K562 (cell line): ENCODE measurements around the gene SLC16A12. TPM values are rescaled to one million over a fixed set of nuclear protein-coding genes. Genes with fewer than 3 reads are reported as not detected.

Experiments used
- ATAC-seq: fragments of 200-7000 bp; cut with Tn5 transposase; 3 replicates; pipeline ENCODE4 v1.9.1; 2020; ENCODE audit warnings: moderate library complexity
- BruUV-seq: library from RNA; stranded (reverse); fragments of 400-500 nt; replicated peaks from 2 replicates; lab custom pipeline; 2021; lab: Mats Ljungman, UMichigan
- CTCF ChIA-PET: fragments of 300-600 bp; formaldehyde crosslinking; extraction: SDS; loops from one replicate; lab custom pipeline; 2021; ENCODE audit warnings: low intra/inter-chr PET ratio; lab: Yijun Ruan, JAX
- POLR2A ChIA-PET: fragments of 300-600, 350-650 bp; sonication (Branson Sonifier 250); formaldehyde crosslinking; extraction: SDS; loops from one replicate; lab custom pipeline; 2021; ENCODE audit warnings: antibody characterized with exemption, inconsistent platforms; lab: Yijun Ruan, JAX
- DNase-seq, 4 experiments: peaks; one replicate each; pipeline versions ENCODE4 v3.0.0 to v3.0.0-alpha.2; 2011 to 2018; ENCODE audit warnings: low spot score in 3 of 4, mixed read lengths in 3 of 4; ENCODE audit errors: extremely low read depth in 1 of 4
- FAIRE-seq: peaks from 2 replicates; lab custom pipeline; 2011; peaks lifted over from hg19 to GRCh38; lab: Jason Lieb, UNC
- H2AFZ ChIP-seq: 2 replicates; pipeline ENCODE4 v1.6.0; 2011; ENCODE audit warnings: low read depth, low read length, control low read depth, inconsistent platforms
- H3K27ac ChIP-seq: fragments of 200-600 bp; 3 replicates; pipeline ENCODE4 v1.8.0; 2011; ENCODE audit warnings: low read depth, mild to moderate bottlenecking, control low read depth, inconsistent platforms, low read length, moderate library complexity, mixed read lengths; ENCODE audit errors: extremely low read depth
- H3K27me3 ChIP-seq, 2 experiments: fragments of 300-600 bp in 1 of 2; 2 replicates in 1 of 2; 3 replicates in 1 of 2; pipeline versions ENCODE4 v1.6.0 to v1.8.0; 2011; ENCODE audit warnings: inconsistent platforms in 2 of 2, low read length in 2 of 2, mild to moderate bottlenecking in 1 of 2, mixed read lengths in 1 of 2, moderate library complexity in 1 of 2; ENCODE audit not compliant: control insufficient read depth in 2 of 2, insufficient read depth in 2 of 2
- H3K36me3 ChIP-seq: fragments of 300-600 bp; 3 replicates; pipeline ENCODE4 v1.8.0; 2011; ENCODE audit warnings: mild to moderate bottlenecking, low read length, inconsistent platforms; ENCODE audit not compliant: control insufficient read depth, insufficient read depth
- H3K4me1 ChIP-seq, 2 experiments: fragments of 200-600 bp in 1 of 2; replicated peaks in 1 of 2; 2 replicates in 1 of 2; 3 replicates in 1 of 2; pipeline versions ENCODE4 v1.5.1 to v1.8.0; 2011; ENCODE audit warnings: inconsistent platforms in 2 of 2, low read length in 2 of 2, mild to moderate bottlenecking in 1 of 2, mixed read lengths in 1 of 2, moderate library complexity in 1 of 2; ENCODE audit not compliant: control insufficient read depth in 2 of 2, insufficient read depth in 2 of 2
- H3K4me2 ChIP-seq: 2 replicates; pipeline ENCODE4 v1.6.1; 2011; ENCODE audit warnings: low read length, control low read depth, inconsistent platforms, mixed read lengths; ENCODE audit not compliant: insufficient read depth
- H3K4me3 ChIP-seq: fragments of 200-600 bp; sonication (generic), shearing (Covaris generic); 2 replicates; pipeline ENCODE4 v1.5.1; 2016; ENCODE audit warnings: control low read depth, inconsistent platforms
- H3K79me2 ChIP-seq: fragments of 200-600 bp; 3 replicates; pipeline ENCODE4 v1.8.0; 2011; ENCODE audit warnings: low read length, inconsistent platforms; ENCODE audit not compliant: control insufficient read depth, insufficient read depth
- H3K9ac ChIP-seq, 2 experiments: 2 replicates each; pipeline versions ENCODE4 v1.6.0 to v1.6.1; 2011; ENCODE audit warnings: low read depth in 2 of 2, low read length in 2 of 2, control low read depth in 1 of 2, inconsistent platforms in 1 of 2, mild to moderate bottlenecking in 1 of 2, mixed read lengths in 1 of 2; ENCODE audit not compliant: insufficient read depth in 1 of 2
- H3K9me1 ChIP-seq: one replicate; pipeline ENCODE4 v1.6.0; 2011; ENCODE audit warnings: inconsistent platforms, mild to moderate bottlenecking, low read length, moderate library complexity; ENCODE audit not compliant: control insufficient read depth, insufficient read depth
- H3K9me3 ChIP-seq: replicated peaks from 2 replicates; pipeline ENCODE4 v1.5.1; 2011; ENCODE audit warnings: low read depth, low read length, inconsistent platforms; ENCODE audit not compliant: control insufficient read depth, insufficient read depth
- H4K20me1 ChIP-seq: replicated peaks from 2 replicates; pipeline ENCODE4 v1.6.1; 2011; ENCODE audit warnings: low read length, inconsistent platforms, mixed read lengths; ENCODE audit not compliant: control insufficient read depth, insufficient read depth
- ZBED1 ChIP-seq: IDR thresholded peaks from 2 replicates; pipeline ENCODE4 v1.6.1; 2014
- ZNF347 ChIP-seq: fragments of 450-650 bp; formaldehyde crosslinking; IDR thresholded peaks from 2 replicates; pipeline ENCODE4 v1.4.0; 2020; ENCODE audit warnings: low read depth, mild to moderate bottlenecking, moderate library complexity
- WGBS: fragments of 100-300 bp; shearing (Covaris generic); methylation state at CpG from one replicate; pipeline ENCODE4 v1.1.6; 2016; ENCODE audit warnings: low coverage, mixed read lengths; ENCODE audit not compliant: insufficient coverage; ENCODE audit errors: missing lambda C conversion rate; 5-methylcytosine and 5-hydroxymethylcytosine counted together
- in situ Hi-C: fragments of 300-500 bp; cut with MboI; formaldehyde crosslinking; loops from 4 replicates; pipeline ENCODE4 v1.15.0; 2018; ENCODE audit warnings: inconsistent platforms, mixed read lengths
- intact Hi-C: fragments of 100-400 bp; cut with micrococcal nuclease; formaldehyde crosslinking; loops from 2 replicates; pipeline ENCODE4 v1.14.2; 2022
- polyA plus RNA-seq, 8 experiments: library from polyadenylated mRNA; depleted of rRNA in 4 of 8; stranded (reverse) in 5 of 8; unstranded in 3 of 8; fragments of >200 nt; fragmentation: Nextera tagmentation in 2 of 8; fragmentation: Illumina TruSeq in 1 of 8; extraction: Ambion mirVana in 2 of 8; extraction: Trizol in 1 of 8; gene quantifications; 2 replicates each; pipeline versions ENCODE4 v1.2.1 to v1.2.3, GENCODE V29; 2011 to 2014; ENCODE audit warnings: inconsistent platforms in 1 of 8, missing spikeins in 1 of 8
- total RNA-seq, 7 experiments: library from RNA; depleted of rRNA in 6 of 7; stranded (reverse); fragments of >200 nt in 6 of 7; fragmentation: Illumina TruSeq in 2 of 7; extraction: Trizol in 2 of 7; gene quantifications; 2 replicates each; pipeline versions ENCODE4 v1.2.1 to v1.2.3, GENCODE V29; 2011 to 2021; ENCODE audit warnings: low replicate concordance in 1 of 7
- TF ChIP-seq, protein P1 (sequence below), 2 experiments: fragments of 450-650 bp in 1 of 2; sonication (generic) in 1 of 2; formaldehyde crosslinking in 1 of 2; IDR thresholded peaks in 1 of 2; conservative IDR thresholded peaks in 1 of 2; 2 replicates each; pipeline versions ENCODE4 v1.6.1 to v1.8.1; 2016 to 2023; ENCODE audit warnings: mild to moderate bottlenecking in 2 of 2, moderate library complexity in 2 of 2, inconsistent platforms in 1 of 2, missing genetic modification reagents in 1 of 2

Gene SLC16A12
- total and polyA plus RNA-seq, 9 of the 15 experiments (the other 6 are each of a cell fraction or from before 2014, with no cell fraction given), result not detected

DNA sequence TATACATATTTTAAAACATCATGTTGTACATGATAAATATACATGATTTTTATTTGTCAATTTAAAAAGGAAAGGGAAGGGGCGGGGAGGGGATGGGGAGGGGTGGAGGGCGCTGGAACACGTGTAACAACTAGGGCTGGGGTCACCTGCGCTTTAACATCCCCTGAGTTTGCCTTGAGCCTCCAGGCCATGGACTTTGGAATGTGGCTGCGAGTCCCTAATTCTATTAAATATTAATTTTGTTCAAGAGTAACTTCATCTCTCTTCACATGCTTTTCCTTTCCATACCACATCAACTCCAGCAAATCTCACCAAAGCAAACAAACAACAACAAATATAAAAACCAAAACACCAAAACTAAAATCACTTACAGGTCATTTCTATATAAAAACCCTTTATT is 110.4 kb downstream of the SLC16A12 start:
- TF ChIP-seq, protein P1, sequence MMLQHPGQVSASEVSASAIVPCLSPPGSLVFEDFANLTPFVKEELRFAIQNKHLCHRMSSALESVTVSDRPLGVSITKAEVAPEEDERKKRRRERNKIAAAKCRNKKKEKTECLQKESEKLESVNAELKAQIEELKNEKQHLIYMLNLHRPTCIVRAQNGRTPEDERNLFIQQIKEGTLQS (IDR thresholded peaks at IDR 0.05), result no peak
- TF ChIP-seq, protein P1 (CRISPR knock-in tag; conservative IDR thresholded peaks at IDR 0.05), result no peak
- TF ChIP-seq ZBED1, result no peak
- WGBS, result 0% methylated on average over 1 of the region's 5 CpGs
- no TSS peak for BruUV-seq
- Histone ChIP-seq H3K27ac (no peak overlapping the region), H3K9ac (no peak overlapping the region), H3K4me1 (no peaks in the 10 kb centered on the region), H2AFZ (no peak overlapping the region), H3K9me3 (no peaks in the 10 kb centered on the region), H3K27me3 (peaks cover 0 to 3% of the 10 kb centered on the region in 2 experiments; a peak in 2 of 5 replicates), H4K20me1 (no peaks in the 10 kb centered on the region), H3K36me3 (no peaks in the 10 kb centered on the region), H3K79me2 (no peaks in the 10 kb centered on the region), H3K4me3 (no peak overlapping the region), H3K9me1 (no peaks in the 10 kb centered on the region), H3K4me2 (no peak overlapping the region)
- CTCF ChIA-PET, result no interaction called here
- no peak for FAIRE-seq
- ATAC-seq, result no peak
- intact Hi-C loops (loop anchor here (5.0 kb wide), 1 partner anchor 1437 kb away; no protein-coding TSS in a partner anchor), in situ Hi-C loops (loop anchor here (25.0 kb wide), 1 partner anchor 1437 kb away; the partner anchor contains the start of genes HTR7 and RPP30)
- DNase-seq, result no peak
- POLR2A ChIA-PET, result no interaction called here

DNA sequence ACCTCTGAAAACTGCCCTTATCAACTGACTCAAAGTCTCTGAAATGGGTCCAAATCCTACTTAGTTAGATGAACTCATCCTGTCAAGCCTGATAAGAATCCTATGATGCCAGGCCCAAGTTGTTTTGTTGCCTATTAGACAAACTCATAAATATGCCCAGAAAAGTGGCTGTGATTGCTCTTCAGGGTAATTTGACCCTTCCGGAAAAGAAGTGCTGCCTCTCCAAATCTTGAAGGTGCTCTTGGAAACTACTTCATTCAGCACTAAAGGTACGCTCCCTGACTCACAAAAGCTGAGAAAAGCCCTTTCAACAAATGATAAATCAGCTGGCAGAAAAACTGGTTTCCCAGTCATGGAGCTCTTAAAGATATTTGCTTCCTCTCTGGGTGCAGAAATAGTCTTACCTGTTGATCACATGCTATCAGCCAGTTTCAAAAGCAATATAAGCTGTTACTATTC is 114.3 kb downstream of the SLC16A12 start:
- Histone ChIP-seq H3K79me2 (no peaks in the 10 kb centered on the region), H3K36me3 (no peaks in the 10 kb centered on the region), H3K4me1 (no peaks in the 10 kb centered on the region; a peak in 1 of 5 replicates), H3K9me3 (no peaks in the 10 kb centered on the region), H3K4me2 (no peak overlapping the region), H3K27ac (no peak overlapping the region), H2AFZ (no peak overlapping the region), H3K9ac (no peak overlapping the region), H3K9me1 (no peaks in the 10 kb centered on the region), H4K20me1 (no peaks in the 10 kb centered on the region), H3K27me3 (peaks cover 0 to 3% of the 10 kb centered on the region in 2 experiments; a peak in 2 of 5 replicates), H3K4me3 (no peak overlapping the region)
- FAIRE-seq, result no peak
- TF ChIP-seq ZNF347 (CRISPR knock-in tag), result no peak
- POLR2A ChIA-PET, result no interaction called here
- BruUV-seq, result no TSS peak
- ATAC-seq, result no peak
- CTCF ChIA-PET, result no interaction called here
- intact Hi-C loops, result no loop called here
- no peak for DNase-seq
- in situ Hi-C loops, result no loop called here
- 13% methylated on average over 1 of the region's 2 CpGs for WGBS
